Smooth muscle cell (in vitro differentiated cells): ENCODE measurements around the gene TSPAN1. TPM values are rescaled to one million over a fixed set of nuclear protein-coding genes. Genes with fewer than 3 reads are reported as not detected.
A peak's percentile ranks its signal among the peaks of the same experiment; 100 is the strongest.

Experiments used
- DNase-seq: peaks from one replicate; lab custom pipeline; 2025; ENCODE audit not compliant: unreplicated experiment; lab: John Stamatoyannopoulos, UW
- H2AFZ ChIP-seq: fragments of 200-600 bp; sonication (generic); 2 replicates; pipeline ENCODE4 v1.6.0; 2016; ENCODE audit warnings: antibody characterized with exemption, low read depth, mild to moderate bottlenecking
- H3F3A ChIP-seq: fragments of 200-600 bp; sonication (generic); 2 replicates; pipeline ENCODE4 v1.6.0; 2017; ENCODE audit warnings: antibody characterized with exemption, low read depth
- H3K27ac ChIP-seq: fragments of 200-600 bp; sonication (generic); 2 replicates; pipeline ENCODE4 v1.5.1; 2016; ENCODE audit warnings: low read depth, mild to moderate bottlenecking
- H3K27me3 ChIP-seq: fragments of 200-600 bp; sonication (generic); 2 replicates; pipeline ENCODE4 v1.6.1; 2016; ENCODE audit warnings: low read depth, mild to moderate bottlenecking
- H3K36me3 ChIP-seq: fragments of 200-600 bp; sonication (generic); 2 replicates; pipeline ENCODE4 v1.5.1; 2016; ENCODE audit warnings: low read depth
- H3K4me1 ChIP-seq: fragments of 200-600 bp; sonication (generic); 2 replicates; pipeline ENCODE4 v1.5.1; 2016; ENCODE audit warnings: low read depth
- H3K4me2 ChIP-seq: fragments of 200-600 bp; sonication (generic); 2 replicates; pipeline ENCODE4 v1.6.0; 2016; ENCODE audit warnings: mild to moderate bottlenecking
- H3K4me3 ChIP-seq: fragments of 200-600 bp; sonication (generic); 2 replicates; pipeline ENCODE4 v1.5.1; 2016; ENCODE audit warnings: mild to moderate bottlenecking
- H3K79me2 ChIP-seq: fragments of 200-600 bp; sonication (generic); 2 replicates; pipeline ENCODE4 v1.6.0; 2016; ENCODE audit warnings: low read depth, mild to moderate bottlenecking
- H3K9ac ChIP-seq: fragments of 200-600 bp; sonication (generic); 2 replicates; pipeline ENCODE4 v1.6.0; 2016; ENCODE audit warnings: low read depth
- H3K9me3 ChIP-seq: fragments of 200-600 bp; sonication (generic); replicated peaks from 2 replicates; pipeline ENCODE4 v1.5.1; 2016; ENCODE audit warnings: low read depth
- H4K20me1 ChIP-seq: fragments of 200-600 bp; sonication (generic); 2 replicates; pipeline ENCODE4 v1.6.0; 2016; ENCODE audit warnings: low read depth
- WGBS: methylation state at CpG from one replicate; pipeline ENCODE4 v1.1.7; 2016; ENCODE audit warnings: low lambda C conversion rate; 5-methylcytosine and 5-hydroxymethylcytosine counted together
- polyA plus RNA-seq: library from polyadenylated mRNA; unstranded; fragments of >200 nt; fragmentation: Nextera tagmentation; extraction: Ambion mirVana; gene quantifications from 2 replicates; pipeline ENCODE4 v1.2.1, GENCODE V29; 2016
- total RNA-seq: library from RNA; depleted of rRNA; stranded (reverse); fragments of >200 nt; gene quantifications from 2 replicates; pipeline ENCODE4 v1.2.3, GENCODE V29; 2014
- TF ChIP-seq, protein P1 (sequence below): fragments of 200-600 bp; sonication (generic); IDR thresholded peaks from 2 replicates; pipeline ENCODE4 v1.5.1; 2017; ENCODE audit warnings: borderline replicate concordance, mild to moderate bottlenecking, antibody characterized with exemption; ENCODE audit not compliant: insufficient read depth, poor library complexity, severe bottlenecking

TSPAN1 gene
- total and polyA plus RNA-seq, 2 experiments from 2014 or later: 1.7 to 2.4 TPM

- no peaks in the 10 kb centered on the region for H3K36me3 ChIP-seq
- H3K79me2 ChIP-seq: no peaks in the 10 kb centered on the region
- peaks cover 13% of the 10 kb centered on the region for H3K4me1 ChIP-seq
- no peaks in the 10 kb centered on the region for H3K9me3 ChIP-seq
- TF ChIP-seq, protein P1, sequence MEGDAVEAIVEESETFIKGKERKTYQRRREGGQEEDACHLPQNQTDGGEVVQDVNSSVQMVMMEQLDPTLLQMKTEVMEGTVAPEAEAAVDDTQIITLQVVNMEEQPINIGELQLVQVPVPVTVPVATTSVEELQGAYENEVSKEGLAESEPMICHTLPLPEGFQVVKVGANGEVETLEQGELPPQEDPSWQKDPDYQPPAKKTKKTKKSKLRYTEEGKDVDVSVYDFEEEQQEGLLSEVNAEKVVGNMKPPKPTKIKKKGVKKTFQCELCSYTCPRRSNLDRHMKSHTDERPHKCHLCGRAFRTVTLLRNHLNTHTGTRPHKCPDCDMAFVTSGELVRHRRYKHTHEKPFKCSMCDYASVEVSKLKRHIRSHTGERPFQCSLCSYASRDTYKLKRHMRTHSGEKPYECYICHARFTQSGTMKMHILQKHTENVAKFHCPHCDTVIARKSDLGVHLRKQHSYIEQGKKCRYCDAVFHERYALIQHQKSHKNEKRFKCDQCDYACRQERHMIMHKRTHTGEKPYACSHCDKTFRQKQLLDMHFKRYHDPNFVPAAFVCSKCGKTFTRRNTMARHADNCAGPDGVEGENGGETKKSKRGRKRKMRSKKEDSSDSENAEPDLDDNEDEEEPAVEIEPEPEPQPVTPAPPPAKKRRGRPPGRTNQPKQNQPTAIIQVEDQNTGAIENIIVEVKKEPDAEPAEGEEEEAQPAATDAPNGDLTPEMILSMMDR: no peak
- peak overlapping the region; percentile 39 for H2AFZ ChIP-seq
- no peak overlapping the region for H3K9ac ChIP-seq
- no peak overlapping the region for H3K4me3 ChIP-seq
- no peaks in the 10 kb centered on the region for H4K20me1 ChIP-seq
- H3K27me3 ChIP-seq: no peaks in the 10 kb centered on the region
- DNase-seq: no peak
- H3F3A ChIP-seq: no peaks in the 10 kb centered on the region
- 37% methylated on average over 4 of the region's 4 CpGs for WGBS
- peak overlapping the region; percentile 86 for H3K27ac ChIP-seq
- H3K4me2 ChIP-seq: peak overlapping the region; percentile 71
These were observed 1.5 kb upstream of the TSPAN1 start for GRCh38 chr1:46173361-46173856.

- Histone ChIP-seq H3F3A (no peaks in the 10 kb centered on the region), H2AFZ (no peak overlapping the region), H4K20me1 (no peaks in the 10 kb centered on the region), H3K4me2 (peak overlapping the region; percentile 71), H3K36me3 (no peaks in the 10 kb centered on the region), H3K4me3 (no peak overlapping the region), H3K27me3 (no peaks in the 10 kb centered on the region), H3K79me2 (no peaks in the 10 kb centered on the region), H3K9ac (no peak overlapping the region), H3K9me3 (no peaks in the 10 kb centered on the region), H3K27ac (peak overlapping the region; percentile 86), H3K4me1 (peaks cover 13% of the 10 kb centered on the region)
- no peak for DNase-seq
- TF ChIP-seq, protein P1: no peak
- 47% methylated on average over 3 of the region's 3 CpGs for WGBS
These were observed 356 bp downstream of the TSPAN1 start for GRCh38 chr1:46175243-46175642.

- WGBS: 89% methylated on average over 13 of the region's 13 CpGs
These were observed 1.5 kb downstream of the TSPAN1 start, which contains the start of gene P3R3URF for GRCh38 chr1:46176211-46176865. Gene P3R3URF, minus strand, starts transcription at chr1:46176488. Its CDS starts 17 bp downstream, at chr1:46176471.

More at GRCh38 chr1:46176211-46176865, 1.5 kb downstream of the TSPAN1 start, which contains the start of gene P3R3URF:
- peak within 1 kb of the TSS; percentile 71 for H3K4me2 ChIP-seq
- no peaks in the 10 kb centered on the region for H3K9me3 ChIP-seq
- peaks cover 13% of the 10 kb centered on the region for H3K4me1 ChIP-seq
- H3F3A ChIP-seq: no peaks in the 10 kb centered on the region
- H3K4me3 ChIP-seq: no peak within 1 kb of the TSS
- DNase-seq: no peak
- no peaks in the 10 kb centered on the region for H4K20me1 ChIP-seq
- H3K9ac ChIP-seq: no peak within 1 kb of the TSS
- TF ChIP-seq, protein P1: no peak
- no peaks in the 10 kb centered on the region for H3K79me2 ChIP-seq
- H3K27ac ChIP-seq: peak within 1 kb of the TSS; percentile 86
- no peaks in the 10 kb centered on the region for H3K36me3 ChIP-seq
- H3K27me3 ChIP-seq: no peaks in the 10 kb centered on the region
- H2AFZ ChIP-seq: no peak within 1 kb of the TSS
